NCI-H510A treated with DMSO at 0.1 percent for 48 hours (cell line): ENCODE results near the gene FAM187B.
"Not testable (repeated sequence)": the region's sequence is repeated elsewhere in the genome, so short reads cannot be mapped to it uniquely, and the experiment has no call there.

Experiments
- DNase-seq: peaks from one replicate; lab custom pipeline; 2025; lab: John Stamatoyannopoulos, UW

The FAM187B gene

GRCh38 chr19:35262101-35262761, 33.7 kb upstream of the FAM187B start:
- DNase-seq: no peak

- DNase-seq: no peak
Observed at GRCh38 chr19:35261356-35262100, 33.0 kb upstream of the FAM187B start.

GRCh38 chr19:35260694-35261304, 32.3 kb upstream of the FAM187B start:
- no peak for DNase-seq

GRCh38 chr19:35257113-35257461, 28.5 kb upstream of the FAM187B start:
- no peak for DNase-seq

DNA sequence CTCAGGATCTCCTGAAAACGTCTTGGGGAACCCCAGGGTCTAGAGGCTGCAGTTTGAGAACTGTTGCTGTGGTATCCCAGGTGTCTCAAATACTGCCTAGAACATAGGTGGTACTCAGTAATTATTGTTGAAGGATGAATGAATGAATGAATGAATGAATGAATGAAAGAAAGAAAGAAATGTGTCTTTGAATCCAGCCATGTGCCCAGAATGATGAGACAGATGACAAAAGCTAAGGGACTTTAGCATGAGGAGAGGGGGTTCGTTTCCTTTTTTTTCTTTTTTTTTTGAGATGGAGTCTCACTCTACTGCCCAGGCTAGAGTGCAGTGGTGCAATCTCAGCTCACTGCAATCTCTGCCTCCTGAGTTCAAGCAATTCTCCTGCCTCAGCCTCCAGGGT, 28.0 kb upstream of the FAM187B start:
- DNase-seq: no peak

DNA sequence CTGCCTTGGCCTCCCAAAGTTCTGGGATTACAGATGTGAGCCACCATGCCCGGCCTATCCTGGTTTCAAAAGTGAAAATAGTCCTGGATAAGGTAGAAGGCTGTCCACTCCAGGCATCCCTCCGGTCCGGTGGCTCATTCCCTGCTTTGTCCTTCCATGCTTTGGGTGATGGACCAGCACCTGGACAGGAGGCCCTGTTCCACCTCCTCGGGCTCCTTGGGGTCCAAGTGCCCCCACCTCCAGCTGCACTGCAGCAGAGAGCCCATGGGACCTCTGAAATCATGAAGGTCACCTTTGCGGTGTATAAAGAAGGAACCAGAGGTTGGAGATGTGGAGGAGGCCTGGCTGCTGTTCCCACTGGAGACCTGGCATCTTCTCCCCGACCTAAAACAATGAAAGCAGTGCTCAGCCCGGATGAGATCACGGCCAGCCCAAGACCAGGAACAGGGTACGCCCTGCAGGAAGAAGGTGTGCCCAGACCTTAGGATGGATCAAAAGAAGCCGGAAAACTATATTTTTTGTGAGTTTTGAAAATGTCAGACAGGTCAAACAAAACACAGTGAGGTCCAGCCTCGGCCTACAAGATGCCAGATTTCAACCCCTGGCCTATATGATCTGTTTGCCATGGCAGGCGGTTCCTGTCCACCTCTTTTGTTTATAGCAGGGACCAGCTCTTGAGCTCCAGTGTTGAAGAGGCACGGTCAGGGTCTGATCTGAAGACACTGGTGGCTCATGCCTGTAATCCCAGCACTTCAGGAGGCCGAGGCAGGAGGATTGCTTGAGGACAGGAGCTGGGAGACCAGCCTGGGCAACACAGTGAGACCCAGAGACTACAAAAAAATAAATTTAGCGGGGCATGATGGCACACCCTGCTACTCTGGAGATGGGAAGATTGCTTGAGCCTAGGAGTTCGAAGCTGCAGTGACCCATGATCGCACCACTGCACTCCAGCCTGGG, 26.1 kb upstream of the FAM187B start:
- no peak for DNase-seq

GRCh38 chr19:35253316-35254286, 25.1 kb upstream of the FAM187B start:
- DNase-seq: no peak

DNA sequence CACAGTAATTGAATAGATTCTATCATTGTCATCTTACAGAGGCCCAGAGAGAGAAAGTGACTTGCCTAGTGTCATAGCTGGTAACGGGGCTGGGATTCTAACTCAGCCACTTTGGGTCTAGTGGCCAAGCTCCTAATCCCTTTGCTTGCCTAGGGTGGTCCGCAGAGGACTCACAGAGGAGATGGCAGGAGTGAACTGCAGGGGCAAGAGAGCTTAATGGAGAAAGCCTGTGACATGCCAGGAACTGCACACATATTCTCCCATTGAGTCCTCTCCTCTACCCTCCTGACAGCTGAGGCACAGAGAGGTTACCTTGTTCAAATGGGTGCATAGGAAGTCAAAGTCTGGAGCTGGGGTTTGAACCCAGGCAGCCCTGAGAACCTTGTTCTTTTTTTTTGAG, 22.9 kb upstream of the FAM187B start:
- no peak for DNase-seq

DNA sequence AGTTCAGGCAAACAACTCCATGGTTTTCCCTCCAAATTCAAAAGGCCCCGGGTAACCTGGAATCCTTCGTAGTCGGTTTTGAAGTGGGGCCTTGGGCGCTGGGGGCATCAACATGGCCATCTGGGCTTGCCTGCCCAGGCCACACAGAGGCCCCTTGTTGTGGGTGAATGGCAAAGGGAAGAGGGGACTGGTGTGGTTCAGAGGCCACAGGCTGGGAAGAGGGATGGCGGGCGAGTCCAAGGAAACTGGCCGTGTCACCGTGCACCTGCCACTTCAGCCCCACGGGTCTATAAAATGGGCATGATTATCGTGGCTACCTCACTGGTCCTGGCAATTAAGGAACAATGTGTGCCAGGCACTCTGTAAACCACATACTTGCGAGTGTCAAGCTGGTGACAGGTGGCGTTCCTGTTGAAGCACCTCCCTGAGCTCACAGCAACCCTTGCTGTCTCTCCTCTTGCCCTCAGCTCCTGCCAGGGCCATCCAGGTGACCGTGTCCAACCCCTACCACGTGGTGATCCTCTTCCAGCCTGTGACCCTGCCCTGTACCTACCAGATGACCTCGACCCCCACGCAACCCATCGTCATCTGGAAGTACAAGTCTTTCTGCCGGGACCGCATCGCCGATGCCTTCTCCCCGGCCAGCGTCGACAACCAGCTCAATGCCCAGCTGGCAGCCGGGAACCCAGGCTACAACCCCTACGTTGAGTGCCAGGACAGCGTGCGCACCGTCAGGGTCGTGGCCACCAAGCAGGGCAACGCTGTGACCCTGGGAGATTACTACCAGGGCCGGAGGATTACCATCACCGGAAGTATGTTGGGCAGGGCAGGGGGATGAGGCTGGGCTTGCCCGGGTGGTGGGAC, 21.5 kb upstream of the FAM187B start:
- no peak for DNase-seq

DNA sequence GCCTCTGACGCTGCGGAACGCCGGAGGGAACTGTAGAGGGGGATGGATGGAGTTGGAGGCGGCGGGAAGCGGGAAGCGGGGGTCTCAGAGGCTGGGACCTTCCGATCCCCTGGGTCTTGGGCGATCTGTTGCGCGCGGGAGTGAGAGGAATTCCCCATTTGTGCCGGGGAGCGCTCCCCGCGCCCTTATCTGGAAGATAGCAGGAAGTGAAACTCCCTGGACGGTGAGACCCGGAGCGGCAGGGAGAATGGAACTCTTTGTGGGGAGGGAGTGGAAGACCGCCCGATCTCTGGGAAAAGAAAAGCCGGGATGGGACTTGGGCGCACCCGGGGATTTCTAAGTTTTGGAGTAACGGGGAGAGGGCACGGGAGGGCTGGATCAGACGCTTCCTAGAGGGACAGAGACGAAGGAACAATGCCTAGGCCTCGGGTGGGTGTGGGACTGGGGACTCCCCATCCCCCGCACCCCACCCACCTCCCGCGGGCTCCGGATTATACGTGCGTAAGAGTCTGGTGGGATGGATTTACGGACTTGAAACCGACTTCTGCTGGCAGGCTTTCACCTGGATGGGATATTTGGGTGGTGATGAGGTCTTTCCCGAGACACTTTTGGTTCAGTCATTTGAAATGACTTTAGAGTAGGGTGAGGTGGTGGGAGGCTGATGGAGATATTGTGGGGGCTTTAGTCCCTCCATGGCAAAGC, 20.8 kb upstream of the FAM187B start:
- DNase-seq: peak; percentile 9

DNA sequence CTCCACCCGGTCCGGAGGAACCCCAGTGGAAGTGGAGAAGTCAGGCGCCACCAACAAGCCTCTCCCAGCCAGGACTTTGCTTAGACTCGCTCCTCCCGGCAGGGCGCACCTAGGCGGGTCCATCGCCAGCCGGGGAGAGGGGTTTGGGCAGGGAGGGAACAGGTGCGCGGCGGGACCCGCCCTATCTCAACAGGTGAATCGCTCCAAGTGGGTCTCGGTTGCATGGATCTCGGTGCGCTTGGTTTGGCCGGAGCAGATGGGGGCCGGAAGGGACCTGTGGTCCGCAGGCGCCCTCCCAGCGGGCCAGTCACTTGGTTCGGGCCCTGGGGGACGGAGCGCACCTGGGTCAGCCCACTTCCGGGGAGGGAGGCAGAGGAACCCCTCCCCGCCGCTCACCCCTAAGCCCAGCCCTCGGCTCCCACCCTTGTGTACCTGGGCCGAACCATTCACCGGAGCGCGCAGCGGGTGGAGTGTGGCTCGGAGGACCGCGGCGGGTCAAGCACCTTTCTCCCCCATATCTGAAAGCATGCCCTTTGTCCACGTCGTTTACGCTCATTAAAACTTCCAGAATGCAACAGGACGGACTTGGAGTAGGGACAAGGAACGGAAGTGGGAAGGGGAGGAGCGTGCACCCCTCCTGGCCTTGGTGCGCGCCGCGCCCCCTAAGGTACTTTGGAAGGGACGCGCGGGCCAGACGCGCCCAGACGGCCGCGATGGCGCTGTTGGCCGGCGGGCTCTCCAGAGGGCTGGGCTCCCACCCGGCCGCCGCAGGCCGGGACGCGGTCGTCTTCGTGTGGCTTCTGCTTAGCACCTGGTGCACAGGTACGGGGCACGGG, 20.0 kb upstream of the FAM187B start, which contains the start of gene LSR:
Gene LSR, plus strand, starts transcription at position 693 of the 836 bp plus-strand sequence. Its CDS starts 21 bp downstream, at position 714.
- peak; percentile 85 for DNase-seq

DNA sequence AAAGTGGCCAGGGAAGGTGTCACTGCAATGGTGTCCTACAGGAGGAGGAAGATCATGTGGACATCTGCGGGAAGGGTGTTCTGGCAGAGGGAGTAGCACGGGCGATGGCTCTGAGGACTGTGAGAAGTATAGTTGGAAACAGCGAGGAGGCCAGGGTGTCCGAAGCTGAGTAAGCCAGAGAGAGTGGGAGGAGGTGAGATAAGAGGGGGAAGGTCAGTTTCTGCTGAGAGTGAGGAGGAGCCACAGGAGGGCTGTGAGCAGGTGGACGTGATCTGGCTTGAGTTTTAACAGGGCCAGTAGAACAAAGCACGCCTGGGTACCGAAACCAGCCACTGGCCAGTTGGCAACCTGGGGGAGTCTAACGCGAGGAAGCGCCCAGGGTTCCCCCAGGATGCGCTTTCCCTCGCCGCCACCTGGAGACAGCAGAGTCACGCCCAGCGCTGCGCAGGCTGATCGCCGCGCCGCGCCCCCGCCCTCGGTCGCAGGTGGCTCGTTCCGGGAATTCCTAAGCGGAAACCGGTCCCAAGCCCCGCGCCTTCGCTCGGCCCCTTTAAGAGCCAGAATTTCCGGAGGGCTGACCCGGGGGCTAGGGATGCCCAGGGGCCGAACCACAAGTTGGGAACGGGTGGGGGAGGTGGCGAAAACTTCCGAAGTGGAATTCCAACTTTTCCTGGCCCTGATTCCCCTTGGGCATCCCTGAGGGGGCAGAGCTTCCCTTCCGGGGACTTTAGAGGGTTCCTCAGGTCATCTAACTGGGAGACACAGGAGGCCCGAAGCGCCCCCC, 19.2 kb upstream of the FAM187B start:
- peak; percentile 94 for DNase-seq

- no peak for DNase-seq
Observed at GRCh38 chr19:35246466-35247092, 18.0 kb upstream of the FAM187B start.

DNA sequence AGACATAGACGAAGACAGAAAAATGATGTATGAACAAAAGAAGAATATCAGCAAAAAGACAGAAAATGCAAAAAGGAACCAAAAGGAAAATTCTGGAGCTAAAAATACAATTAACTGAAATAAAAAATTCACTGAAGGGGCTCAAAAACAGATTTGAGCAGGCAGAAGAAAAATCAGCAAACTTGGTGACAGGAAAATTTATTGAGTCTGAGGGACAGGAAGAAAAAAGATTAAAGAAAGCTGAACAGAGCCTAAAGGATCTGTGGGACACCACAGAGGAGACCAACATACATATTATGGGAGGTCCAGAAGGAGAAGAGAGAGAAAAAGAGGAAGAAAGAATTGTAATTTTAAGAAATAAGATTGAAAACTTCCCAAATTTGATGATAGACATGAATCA, 12.9 kb upstream of the FAM187B start:
- no peak for DNase-seq

DNA sequence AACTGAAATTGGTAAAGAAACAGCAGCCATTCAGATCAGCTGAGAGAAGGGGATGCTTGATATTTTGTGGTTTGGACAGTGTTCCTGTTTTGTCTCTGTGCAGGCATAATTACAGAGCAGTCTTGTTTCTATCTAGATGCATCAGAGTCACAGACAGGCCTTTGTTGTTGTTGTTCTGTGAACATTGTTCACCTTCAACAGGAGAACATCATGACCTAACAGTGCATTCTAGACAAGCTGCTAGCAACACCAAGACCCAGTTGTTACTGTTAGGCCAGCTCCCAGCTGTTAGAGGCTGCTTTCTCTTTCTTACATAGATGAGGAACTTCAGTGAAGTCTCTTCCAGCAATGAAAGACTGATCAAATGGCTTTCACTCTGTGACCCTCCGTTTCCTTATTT, 11.8 kb upstream of the FAM187B start:
- no peak for DNase-seq

DNA sequence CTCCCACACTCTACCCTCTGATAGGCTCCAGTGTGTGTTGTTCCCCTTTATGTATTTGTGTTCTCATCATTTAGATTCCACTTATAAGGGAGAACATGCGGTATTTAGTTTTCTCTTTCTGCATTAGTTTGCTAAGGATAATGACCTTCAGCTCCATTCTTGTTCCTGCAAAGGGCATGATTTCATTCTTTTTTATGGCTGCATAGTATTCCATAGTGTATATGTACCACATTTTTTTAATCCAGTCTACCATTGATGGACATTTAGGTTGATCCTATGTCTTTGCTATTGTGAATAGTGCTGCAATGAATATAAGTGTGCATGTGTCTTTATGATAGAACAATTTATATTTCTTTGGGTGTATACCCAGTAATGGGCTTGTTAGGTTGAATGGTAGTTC, 11.1 kb upstream of the FAM187B start:
- DNase-seq: not testable (repeated sequence)
